Transverse colon (tissue), 4 donors: ENCODE measurements around the gene ANKLE2. TPM values are rescaled to one million over a fixed set of nuclear protein-coding genes. Genes with fewer than 3 reads are reported as not detected.

ENCODE experiments used
- DNase-seq: peaks from one replicate; pipeline ENCODE4 v3.0.0-alpha.2; 2019
- H3K27ac ChIP-seq, 4 donors: fragments of 200-600 bp; sonication (generic); 2 replicates each; pipeline ENCODE4 v1.5.1; 2016 to 2018; ENCODE audit warnings: inconsistent platforms in 4 of 4
- H3K27me3 ChIP-seq: fragments of 200-600 bp; sonication (generic); 2 replicates; pipeline ENCODE4 v1.5.1; 2017; ENCODE audit warnings: inconsistent platforms
- H3K36me3 ChIP-seq, 4 donors: fragments of 200-600 bp; sonication (generic); 2 replicates each; pipeline ENCODE4 v1.5.1; 2017 to 2019; ENCODE audit warnings: inconsistent platforms in 4 of 4
- H3K4me1 ChIP-seq, 4 donors: fragments of 200-600 bp; sonication (generic); 2 replicates each; pipeline ENCODE4 v1.5.1; 2017 to 2020; ENCODE audit warnings: inconsistent platforms in 4 of 4
- H3K4me3 ChIP-seq, 4 donors: fragments of 200-600 bp; sonication (generic); 1 replicate in 1 of 4; 2 replicates in 3 of 4; pipeline versions ENCODE4 v1.5.1 to v1.6.1; 2017 to 2019; ENCODE audit warnings: inconsistent platforms in 4 of 4
- H3K9me3 ChIP-seq, 2 donors: fragments of 200-600 bp; sonication (generic); 2 replicates each; pipeline ENCODE4 v1.5.1; 2017 to 2019; ENCODE audit warnings: inconsistent platforms in 2 of 2
- CTCF ChIP-seq, 5 experiments: fragments of 200-600 bp in 3 of 5; fragments of 450-650 bp in 2 of 5; sonication (generic) in 3 of 5; IDR thresholded peaks; 1 replicate in 2 of 5; 2 replicates in 3 of 5; pipeline ENCODE4 v1.5.1; 2016 to 2017; ENCODE audit warnings: antibody characterized with exemption in 5 of 5, inconsistent platforms in 3 of 5, mild to moderate bottlenecking in 2 of 5, moderate library complexity in 1 of 5
- EP300 ChIP-seq: sonication (generic); formaldehyde crosslinking; IDR thresholded peaks from one replicate; pipeline ENCODE4 v1.6.1; 2017; ENCODE audit warnings: antibody characterized with exemption, low read depth
- POLR2A ChIP-seq: fragments of 450-650 bp; IDR thresholded peaks from one replicate; pipeline ENCODE4 v1.6.1; 2016; ENCODE audit warnings: antibody characterized with exemption, mild to moderate bottlenecking, moderate library complexity
- POLR2AphosphoS5 ChIP-seq, 3 donors: sonication (generic); formaldehyde crosslinking; IDR thresholded peaks; one replicate each; pipeline ENCODE4 v1.6.1; 2016; ENCODE audit warnings: antibody characterized with exemption in 3 of 3
- WGBS, 2 donors: methylation state at CpG; one replicate each; pipeline ENCODE4 v1.1.5; 2018; ENCODE audit warnings: low coverage in 1 of 2; 5-methylcytosine and 5-hydroxymethylcytosine counted together
- in situ Hi-C, 4 donors: fragments of 200-750 bp; cut with MboI; loops; one replicate each; pipeline versions ENCODE4 v1.15.0 to v1.15.1; 2017; ENCODE audit warnings: low sequenced_read_pairs in 3 of 4, low pct_ligation_motif_present in 1 of 4, low pct_unique_long_range_greater_than_20kb in 1 of 4
- intact Hi-C: fragments of 100-400 bp; cut with DNase I; formaldehyde crosslinking; loops from one replicate; pipeline ENCODE4 v1.15.1; 2023; ENCODE audit warnings: low total_unique reads
- total RNA-seq, 4 donors: library from RNA; depleted of rRNA; stranded (reverse); fragments of >200 nt; gene quantifications; one replicate each; pipeline ENCODE4 v1.1.0, GENCODE V29; 2016

The ANKLE2 gene
- total RNA-seq, 4 donors from 2014 or later = 46.0 to 146 (median 88.6) TPM

DNA sequence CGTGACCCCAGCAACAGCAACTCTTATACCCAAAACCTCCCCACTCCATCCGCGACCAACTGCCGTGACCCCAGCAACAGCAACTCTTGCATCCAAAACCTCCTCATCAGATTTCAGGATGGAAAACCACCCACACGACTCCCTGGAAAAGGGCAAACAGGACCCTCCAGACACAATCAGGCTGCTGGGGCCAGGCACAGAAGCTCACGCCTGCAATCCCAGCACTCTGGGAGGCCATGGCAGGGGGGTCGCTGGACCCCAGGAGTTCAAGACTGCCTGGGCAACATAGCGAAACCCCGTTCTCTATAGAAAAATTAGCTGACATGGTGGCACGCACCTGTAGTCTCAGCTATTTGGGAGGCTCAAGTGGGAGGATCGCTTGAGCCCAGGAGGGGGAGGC is 31.3 kb downstream of the ANKLE2 start:
- Histone ChIP-seq H3K9me3 (no peaks in the 10 kb centered on the region), H3K4me3 (no peak overlapping the region), H3K4me1 (no peaks in the 10 kb centered on the region), H3K27me3 (no peaks in the 10 kb centered on the region), H3K27ac (no peak overlapping the region), H3K36me3 (peaks cover 0 to 81% (median 38%) of the 10 kb centered on the region in 4 donors)
- in situ Hi-C loops (no loop called here), intact Hi-C loops (no loop called here)
- no peak for TF ChIP-seq POLR2A
- TF ChIP-seq CTCF (IDR thresholded peaks at IDR 0.05) = no peak
- no peak for TF ChIP-seq POLR2AphosphoS5 (IDR thresholded peaks at IDR 0.05)
- TF ChIP-seq EP300 = no peak
- WGBS, 2 donors = 91 to 100% methylated on average over 1 to 11 of the region's 11 CpGs
- DNase-seq = no peak

DNA sequence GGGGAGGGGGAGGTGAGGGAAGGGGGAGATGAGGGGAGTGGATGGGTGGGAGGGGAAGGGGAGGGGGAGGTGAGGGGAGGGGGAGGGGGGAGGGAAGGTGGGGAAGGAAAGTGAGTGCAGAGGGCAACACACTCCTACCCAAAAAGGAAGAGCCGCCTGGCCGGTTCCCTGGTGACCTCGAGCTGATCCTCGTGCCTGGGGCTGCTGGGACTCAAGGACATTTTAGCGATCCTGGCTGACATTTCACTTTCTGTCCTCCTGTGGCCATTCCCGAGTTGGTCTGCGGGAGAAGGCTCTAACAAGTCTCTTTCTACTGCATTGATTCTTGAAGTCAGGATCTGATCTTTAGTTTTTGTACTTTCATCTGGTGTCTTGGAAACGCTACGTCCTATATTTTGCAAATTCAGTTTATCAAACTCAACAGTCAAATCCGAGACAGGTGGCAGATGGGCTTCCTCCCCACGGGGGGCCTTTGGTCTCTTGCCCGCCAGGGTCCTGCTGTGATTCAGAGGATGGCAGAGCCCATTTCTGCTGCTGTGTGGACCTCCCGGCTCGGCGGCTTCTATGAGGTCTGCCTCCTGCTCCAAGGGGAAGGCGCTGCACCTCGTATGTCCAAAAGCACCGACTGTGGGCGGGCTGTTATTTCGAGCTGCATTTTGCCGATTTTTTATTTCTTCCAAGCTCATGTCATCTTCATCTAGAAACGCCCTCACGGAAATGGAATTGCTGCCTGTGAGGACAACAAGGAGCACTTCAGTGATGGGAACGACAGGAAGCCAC is 31.9 kb downstream of the ANKLE2 start:
- no peaks in the 10 kb centered on the region for H3K9me3 ChIP-seq
- TF ChIP-seq POLR2A (no peak), POLR2AphosphoS5 (IDR thresholded peaks at IDR 0.05) (no peak), EP300 (no peak), CTCF (IDR thresholded peaks at IDR 0.05) (no peak)
- intact Hi-C loops = no loop called here
- WGBS, 2 donors = 92 to 97% methylated on average over 13 to 24 of the region's 24 CpGs
- H3K36me3 ChIP-seq = peaks cover 0 to 75% (median 36%) of the 10 kb centered on the region in 4 donors
- in situ Hi-C loops = no loop called here
- no peak overlapping the region for H3K27ac ChIP-seq
- no peak for DNase-seq
- no peaks in the 10 kb centered on the region for H3K4me1 ChIP-seq
- no peaks in the 10 kb centered on the region for H3K27me3 ChIP-seq
- H3K4me3 ChIP-seq = no peak overlapping the region

GRCh38 chr12:132728502-132728901 is 33.1 kb downstream of the ANKLE2 start:
- 97 to 100% methylated on average over 2 to 7 of the region's 7 CpGs for WGBS, 2 donors
- intact Hi-C loops = no loop called here
- no peaks in the 10 kb centered on the region for H3K4me1 ChIP-seq
- no peaks in the 10 kb centered on the region for H3K27me3 ChIP-seq
- peaks cover 0 to 65% (median 32%) of the 10 kb centered on the region in 4 donors for H3K36me3 ChIP-seq
- in situ Hi-C loops = no loop called here
- no peak overlapping the region for H3K4me3 ChIP-seq
- no peak for DNase-seq
- no peaks in the 10 kb centered on the region for H3K9me3 ChIP-seq
- no peak overlapping the region for H3K27ac ChIP-seq
- no peak for TF ChIP-seq POLR2A
- no peak for TF ChIP-seq CTCF (IDR thresholded peaks at IDR 0.05)
- TF ChIP-seq EP300 = no peak
- TF ChIP-seq POLR2AphosphoS5 (IDR thresholded peaks at IDR 0.05) = no peak

DNA sequence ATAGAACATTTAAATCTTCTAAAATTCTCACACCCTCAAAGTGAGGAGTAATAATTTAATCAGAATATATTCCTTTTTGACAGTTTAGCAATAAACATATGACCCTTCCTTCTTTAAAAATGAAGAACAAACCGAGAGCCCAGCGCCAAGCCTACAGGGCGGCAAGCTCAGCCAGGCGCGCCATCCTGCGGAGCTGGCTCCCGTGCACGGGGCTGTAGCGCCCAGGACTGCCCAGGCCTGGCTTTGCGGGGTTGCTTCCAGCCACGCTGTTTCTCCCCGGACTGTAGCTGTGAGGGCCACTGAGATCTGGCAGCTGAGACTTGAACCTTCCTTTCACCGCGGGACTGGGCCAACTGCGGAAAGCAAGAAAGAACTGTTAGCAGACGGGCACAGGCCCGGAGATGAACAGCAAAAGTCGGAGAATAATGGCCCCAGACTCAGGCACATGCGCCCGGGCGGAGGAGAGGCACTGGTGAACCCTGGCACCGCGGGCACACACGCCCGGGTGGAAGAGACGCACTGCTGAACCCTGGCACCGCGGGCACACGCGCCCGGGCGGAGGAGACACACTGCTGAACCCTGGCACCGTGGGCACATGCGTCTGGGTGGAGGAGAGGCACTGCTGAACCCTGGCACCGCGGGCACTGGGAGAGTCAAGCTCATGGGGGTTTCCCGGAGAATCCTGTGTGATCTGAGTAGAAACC is 34.4 kb downstream of the ANKLE2 start:
- Histone ChIP-seq H3K4me3 (no peak overlapping the region), H3K9me3 (no peaks in the 10 kb centered on the region), H3K27me3 (no peaks in the 10 kb centered on the region), H3K4me1 (no peaks in the 10 kb centered on the region), H3K36me3 (peaks cover 0 to 64% (median 31%) of the 10 kb centered on the region in 4 donors), H3K27ac (no peak overlapping the region)
- WGBS, 2 donors = 93% methylated on average over 37 of the region's 37 CpGs; no CpG with 5 or more reads in 1 of the 2 donors
- no peak for TF ChIP-seq POLR2A
- TF ChIP-seq CTCF (IDR thresholded peaks at IDR 0.05) = no peak
- TF ChIP-seq EP300 = no peak
- TF ChIP-seq POLR2AphosphoS5 (IDR thresholded peaks at IDR 0.05) = no peak
- intact Hi-C loops = no loop called here
- DNase-seq = no peak
- in situ Hi-C loops = no loop called here
